ENCODE results near the gene NF2. TPM values are rescaled to one million over a fixed set of nuclear protein-coding genes. Genes with fewer than 3 reads are reported as not detected.
A peak's percentile ranks its signal among the peaks of the same experiment; 100 is the strongest.

NF2 gene
- total RNA-seq, 1 donor from 2014 or later: 67.9 TPM

DNA sequence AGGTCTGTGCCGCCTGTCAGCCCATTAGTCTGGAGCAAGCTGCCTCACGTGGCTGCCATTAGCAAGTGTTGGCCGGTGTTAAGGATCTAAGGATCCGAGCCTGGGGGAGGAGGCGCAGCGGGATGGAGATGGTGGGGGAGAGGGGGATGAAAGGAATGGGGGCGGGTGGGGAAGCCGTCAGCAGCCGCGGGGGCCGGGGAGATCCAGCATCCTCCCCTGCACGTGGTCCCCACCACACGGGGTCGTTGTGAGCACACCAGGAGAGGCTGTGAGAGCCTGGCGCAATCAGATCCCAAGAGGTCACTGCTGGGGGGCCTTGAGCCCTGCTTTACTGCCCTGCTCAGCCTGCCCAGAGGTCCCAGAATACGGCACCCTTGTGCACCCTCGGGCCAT is 123.7 kb downstream of the NF2 start:
- H3K27ac Mint-ChIP-seq (ENCODE audit: unreplicated experiment): no peak overlapping the region
- TF ChIP-seq, protein P1, sequence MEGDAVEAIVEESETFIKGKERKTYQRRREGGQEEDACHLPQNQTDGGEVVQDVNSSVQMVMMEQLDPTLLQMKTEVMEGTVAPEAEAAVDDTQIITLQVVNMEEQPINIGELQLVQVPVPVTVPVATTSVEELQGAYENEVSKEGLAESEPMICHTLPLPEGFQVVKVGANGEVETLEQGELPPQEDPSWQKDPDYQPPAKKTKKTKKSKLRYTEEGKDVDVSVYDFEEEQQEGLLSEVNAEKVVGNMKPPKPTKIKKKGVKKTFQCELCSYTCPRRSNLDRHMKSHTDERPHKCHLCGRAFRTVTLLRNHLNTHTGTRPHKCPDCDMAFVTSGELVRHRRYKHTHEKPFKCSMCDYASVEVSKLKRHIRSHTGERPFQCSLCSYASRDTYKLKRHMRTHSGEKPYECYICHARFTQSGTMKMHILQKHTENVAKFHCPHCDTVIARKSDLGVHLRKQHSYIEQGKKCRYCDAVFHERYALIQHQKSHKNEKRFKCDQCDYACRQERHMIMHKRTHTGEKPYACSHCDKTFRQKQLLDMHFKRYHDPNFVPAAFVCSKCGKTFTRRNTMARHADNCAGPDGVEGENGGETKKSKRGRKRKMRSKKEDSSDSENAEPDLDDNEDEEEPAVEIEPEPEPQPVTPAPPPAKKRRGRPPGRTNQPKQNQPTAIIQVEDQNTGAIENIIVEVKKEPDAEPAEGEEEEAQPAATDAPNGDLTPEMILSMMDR (IDR thresholded peaks at IDR 0.05): peak; percentile 51
- H3K27me3 Mint-ChIP-seq (ENCODE audit: unreplicated experiment): peaks cover 7% of the 10 kb centered on the region
- H3K4me1 Mint-ChIP-seq (ENCODE audit: unreplicated experiment): no peaks in the 10 kb centered on the region
- H3K4me3 Mint-ChIP-seq (ENCODE audit: unreplicated experiment): no peak overlapping the region
- H3K9me3 Mint-ChIP-seq (ENCODE audit: unreplicated experiment): no peaks in the 10 kb centered on the region
- no peak for DNase-seq (ENCODE audit: extremely low spot score, unreplicated experiment)
- H3K36me3 Mint-ChIP-seq (ENCODE audit: unreplicated experiment): peaks cover 6% of the 10 kb centered on the region

DNA sequence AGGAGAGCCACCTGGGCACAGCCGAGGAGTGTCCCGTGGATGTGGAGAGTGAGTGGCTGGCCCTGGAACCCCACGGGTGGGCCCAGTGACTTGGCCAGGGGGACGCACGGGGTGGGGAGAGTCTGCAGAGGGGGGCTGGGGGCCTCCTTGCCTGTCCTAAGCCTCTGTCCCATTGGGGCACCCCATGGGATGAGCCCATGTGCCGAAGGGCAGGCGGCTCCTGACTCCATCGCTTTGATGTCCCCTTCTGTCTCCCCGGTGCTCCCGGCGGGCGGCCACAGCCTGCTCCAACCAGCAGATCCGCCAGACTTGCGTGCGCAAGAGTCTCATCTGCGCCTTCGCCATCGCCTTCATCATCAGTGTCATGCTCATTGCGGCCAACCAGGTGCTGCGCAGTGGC is 125.7 kb downstream of the NF2 start:
- H3K27me3 Mint-ChIP-seq (ENCODE audit: unreplicated experiment): peaks cover 4% of the 10 kb centered on the region
- TF ChIP-seq, protein P1 (IDR thresholded peaks at IDR 0.05): no peak
- H3K27ac Mint-ChIP-seq (ENCODE audit: unreplicated experiment): no peak overlapping the region
- H3K4me1 Mint-ChIP-seq (ENCODE audit: unreplicated experiment): no peaks in the 10 kb centered on the region
- H3K36me3 Mint-ChIP-seq (ENCODE audit: unreplicated experiment): peaks cover 6% of the 10 kb centered on the region
- H3K9me3 Mint-ChIP-seq (ENCODE audit: unreplicated experiment): no peaks in the 10 kb centered on the region
- no peak for DNase-seq (ENCODE audit: extremely low spot score, unreplicated experiment)
- H3K4me3 Mint-ChIP-seq (ENCODE audit: unreplicated experiment): no peak overlapping the region

DNA sequence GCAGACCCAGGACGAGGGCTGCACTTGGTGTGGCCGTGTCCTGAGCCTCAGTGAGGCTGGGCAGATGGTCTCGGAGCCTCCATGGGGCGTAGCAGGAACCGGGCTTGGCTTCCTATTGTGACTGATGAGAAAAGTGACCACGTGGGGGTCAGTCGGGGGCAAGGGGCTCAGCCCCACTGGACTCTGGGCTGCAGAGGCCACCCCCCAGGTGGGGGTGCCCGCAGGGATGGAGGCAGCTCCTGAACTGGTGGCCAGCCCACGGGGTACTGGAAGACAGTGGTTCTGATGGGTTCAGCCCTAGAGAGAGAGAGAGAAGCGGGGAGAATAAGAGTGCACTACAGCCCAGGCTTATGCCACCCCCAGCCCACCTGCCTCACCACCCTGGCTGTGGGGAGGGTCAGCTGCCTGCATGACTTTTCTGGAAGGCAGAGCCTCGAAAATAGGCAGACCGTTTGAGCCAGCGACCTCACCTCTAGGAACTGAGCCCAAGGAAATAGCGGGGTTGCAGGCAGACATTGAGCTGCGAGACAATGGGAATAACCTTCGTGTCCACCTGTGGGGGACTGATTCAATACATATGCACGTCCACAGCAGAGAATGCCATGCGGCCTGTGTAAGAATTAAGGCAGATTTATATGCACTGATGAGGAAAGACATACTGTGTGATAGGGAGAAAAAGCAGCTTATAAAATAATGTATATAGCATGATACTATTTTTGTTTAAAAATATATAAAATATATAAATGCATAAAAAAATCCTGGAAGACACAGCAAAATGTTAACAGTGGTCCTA is 127.8 kb downstream of the NF2 start:
- Mint-ChIP-seq H3K4me3 (ENCODE audit: unreplicated experiment) (no peak overlapping the region), H3K9me3 (ENCODE audit: unreplicated experiment) (no peaks in the 10 kb centered on the region), H3K27ac (ENCODE audit: unreplicated experiment) (no peak overlapping the region), H3K4me1 (ENCODE audit: unreplicated experiment) (no peaks in the 10 kb centered on the region), H3K27me3 (ENCODE audit: unreplicated experiment) (no peaks in the 10 kb centered on the region), H3K36me3 (ENCODE audit: unreplicated experiment) (peaks cover 8% of the 10 kb centered on the region)
- DNase-seq (ENCODE audit: extremely low spot score, unreplicated experiment): no peak
- TF ChIP-seq, protein P1 (IDR thresholded peaks at IDR 0.05): no peak

DNA sequence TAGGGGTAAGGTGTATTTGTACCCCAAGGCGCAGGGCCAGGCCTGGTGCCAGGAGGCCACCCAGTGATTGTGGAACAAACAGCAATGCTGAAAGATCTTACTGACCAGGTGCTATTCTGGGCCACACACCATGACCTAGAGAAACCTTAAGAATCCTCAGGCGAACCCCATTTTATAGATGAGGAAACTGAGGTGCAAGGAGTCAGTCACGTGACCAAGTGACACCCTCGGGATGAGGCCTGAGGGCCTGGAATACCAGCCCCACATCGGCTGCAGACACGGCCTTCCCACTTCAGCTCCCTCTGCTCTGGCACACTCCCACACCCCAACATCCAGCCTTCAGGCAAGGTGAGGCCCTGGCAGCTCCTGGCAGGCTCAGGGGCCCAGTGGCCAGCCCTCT is 129.4 kb downstream of the NF2 start:
- H3K27ac Mint-ChIP-seq (ENCODE audit: unreplicated experiment): no peak overlapping the region
- DNase-seq (ENCODE audit: extremely low spot score, unreplicated experiment): no peak
- H3K4me1 Mint-ChIP-seq (ENCODE audit: unreplicated experiment): no peaks in the 10 kb centered on the region
- H3K36me3 Mint-ChIP-seq (ENCODE audit: unreplicated experiment): peaks cover 10% of the 10 kb centered on the region
- no peaks in the 10 kb centered on the region for H3K9me3 Mint-ChIP-seq (ENCODE audit: unreplicated experiment)
- TF ChIP-seq, protein P1 (IDR thresholded peaks at IDR 0.05): no peak
- no peaks in the 10 kb centered on the region for H3K27me3 Mint-ChIP-seq (ENCODE audit: unreplicated experiment)
- no peak overlapping the region for H3K4me3 Mint-ChIP-seq (ENCODE audit: unreplicated experiment)

DNA sequence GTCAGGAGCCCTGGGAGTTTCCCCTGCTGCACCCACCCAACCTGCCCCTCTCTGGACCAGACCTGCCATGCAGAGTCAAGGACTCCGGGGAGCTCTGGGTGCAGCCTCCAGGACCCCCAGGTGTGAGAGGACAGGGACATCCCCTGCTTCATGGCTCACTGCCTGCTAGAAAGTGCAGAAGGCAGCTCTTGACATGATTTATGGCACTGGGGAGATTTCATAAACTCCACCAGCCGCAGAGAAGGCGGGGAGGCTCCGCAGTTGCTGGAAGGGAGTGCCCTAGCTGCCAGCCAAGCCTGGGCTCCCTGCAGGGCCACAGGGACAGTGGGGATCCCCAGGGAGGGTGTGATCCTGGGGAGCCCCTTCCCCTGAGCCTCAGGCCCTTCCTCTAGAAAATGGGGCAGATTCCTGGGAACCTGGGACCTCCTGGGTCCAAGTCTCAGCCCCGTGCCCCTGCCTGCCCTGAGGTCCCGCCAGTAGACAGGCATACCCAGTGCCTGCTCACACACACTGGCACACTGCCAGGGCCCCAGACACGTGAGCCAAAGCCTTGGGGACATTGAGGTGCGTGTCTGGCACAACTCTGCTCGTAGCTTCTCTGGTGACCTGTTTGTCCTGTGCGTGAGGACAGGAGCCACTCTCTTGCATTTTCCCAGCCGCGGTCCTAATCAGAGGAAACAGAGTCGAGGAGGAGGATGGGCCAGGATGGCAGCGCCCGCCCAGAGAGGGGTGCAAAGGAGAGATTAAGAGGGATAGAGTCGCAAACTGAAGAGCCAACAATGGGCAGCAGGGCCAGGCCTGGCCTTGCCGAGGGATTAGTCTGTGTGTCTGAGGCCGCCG is 130.1 kb downstream of the NF2 start:
- Mint-ChIP-seq H3K27ac (ENCODE audit: unreplicated experiment) (no peak overlapping the region), H3K4me3 (ENCODE audit: unreplicated experiment) (no peak overlapping the region), H3K9me3 (ENCODE audit: unreplicated experiment) (no peaks in the 10 kb centered on the region), H3K27me3 (ENCODE audit: unreplicated experiment) (no peaks in the 10 kb centered on the region), H3K36me3 (ENCODE audit: unreplicated experiment) (peaks cover 11% of the 10 kb centered on the region), H3K4me1 (ENCODE audit: unreplicated experiment) (no peaks in the 10 kb centered on the region)
- TF ChIP-seq, protein P1 (IDR thresholded peaks at IDR 0.05): no peak
- DNase-seq (ENCODE audit: extremely low spot score, unreplicated experiment): no peak
